Fibroblast of lung (primary cell): ENCODE data around the gene BTBD2. TPM values are rescaled to one million over a fixed set of nuclear protein-coding genes. Genes with fewer than 3 reads are reported as not detected.
A peak's percentile ranks its signal among the peaks of the same experiment; 100 is the strongest.

Experiments
- DNase-seq, 2 donors: peaks; one replicate each; pipeline versions ENCODE4 v3.0.0 to v3.0.0-alpha.2; 2010; ENCODE audit warnings: low read depth in 2 of 2
- H2AFZ ChIP-seq: 2 replicates; pipeline ENCODE4 v1.5.1; 2012; ENCODE audit warnings: low read length, control low read depth, inconsistent platforms
- H3K27ac ChIP-seq: 2 replicates; pipeline ENCODE4 v1.5.1; 2011; ENCODE audit warnings: low read length, control low read depth; ENCODE audit not compliant: insufficient read depth
- H3K27me3 ChIP-seq: 2 replicates; pipeline ENCODE4 v1.5.1; 2011; ENCODE audit warnings: mild to moderate bottlenecking, low read length; ENCODE audit not compliant: control insufficient read depth, insufficient read depth
- H3K36me3 ChIP-seq: 2 replicates; pipeline ENCODE4 v1.5.1; 2011; ENCODE audit warnings: low read length; ENCODE audit not compliant: control insufficient read depth, insufficient read depth
- H3K4me1 ChIP-seq: 2 replicates; pipeline ENCODE4 v1.5.1; 2011; ENCODE audit warnings: low read length; ENCODE audit not compliant: control insufficient read depth, insufficient read depth; ENCODE audit errors: extremely low read depth
- H3K4me2 ChIP-seq: 2 replicates; pipeline ENCODE4 v1.5.1; 2011; ENCODE audit warnings: low read length, control low read depth; ENCODE audit not compliant: insufficient read depth; ENCODE audit errors: extremely low read depth
- H3K4me3 ChIP-seq, 4 experiments: fragments of 200-600 bp in 1 of 4; sonication (generic) in 1 of 4; replicated peaks in 1 of 4; 2 replicates each; pipeline ENCODE4 v1.5.1; 2011 to 2016; ENCODE audit warnings: low read length in 4 of 4, low read depth in 3 of 4, mild to moderate bottlenecking in 3 of 4, control low read depth in 2 of 4, inconsistent platforms in 1 of 4, mixed read lengths in 1 of 4; ENCODE audit not compliant: insufficient read depth in 1 of 4; ENCODE audit errors: control extremely low read depth in 1 of 4
- H3K79me2 ChIP-seq: 2 replicates; pipeline ENCODE4 v1.5.1; 2012; ENCODE audit warnings: mild to moderate bottlenecking, low read length, inconsistent platforms; ENCODE audit not compliant: control insufficient read depth, insufficient read depth
- H3K9ac ChIP-seq: 2 replicates; pipeline ENCODE4 v1.5.1; 2011; ENCODE audit warnings: mild to moderate bottlenecking, low read length, control low read depth; ENCODE audit not compliant: insufficient read depth
- H3K9me3 ChIP-seq: 2 replicates; pipeline ENCODE4 v1.5.1; 2012; ENCODE audit warnings: low read depth, low read length; ENCODE audit not compliant: control insufficient read depth, insufficient read depth
- H4K20me1 ChIP-seq: 2 replicates; pipeline ENCODE4 v1.5.1; 2011; ENCODE audit warnings: low read length; ENCODE audit not compliant: control insufficient read depth, insufficient read depth; ENCODE audit errors: extremely low read depth
- CTCF ChIP-seq, 2 donors: IDR thresholded peaks in 1 of 2; conservative IDR thresholded peaks in 1 of 2; 1 replicate in 1 of 2; 2 replicates in 1 of 2; pipeline ENCODE4 v1.5.1; 2011 to 2012; ENCODE audit warnings: low read length in 2 of 2, control low read depth in 1 of 2, inconsistent platforms in 1 of 2, low read depth in 1 of 2, mild to moderate bottlenecking in 1 of 2
- EZH2 ChIP-seq: IDR thresholded peaks from 2 replicates; pipeline ENCODE4 v1.5.1; 2012; ENCODE audit warnings: low read length, control low read depth, mild to moderate bottlenecking; ENCODE audit errors: missing control alignments
- polyA plus RNA-seq, 2 donors: library from polyadenylated mRNA; depleted of rRNA in 1 of 2; stranded (reverse) in 1 of 2; unstranded in 1 of 2; fragments of >200 nt; gene quantifications; 2 replicates each; pipeline ENCODE4 v1.2.1, GENCODE V29; 2011 to 2012; ENCODE audit warnings: missing spikeins in 1 of 2
- total RNA-seq: library from RNA; depleted of rRNA; stranded (reverse); fragments of >200 nt; gene quantifications from 2 replicates; pipeline ENCODE4 v1.2.1, GENCODE V29; 2014

The BTBD2 gene
- total and polyA plus RNA-seq, 2 donors (not counting 1 experiment from before 2014, with no cell fraction given), result 14.0 to 70.2 TPM

GRCh38 chr19:2042485-2043250, 27.2 kb upstream of the BTBD2 start:
- Histone ChIP-seq H3K27me3 (no peaks in the 10 kb centered on the region), H3K4me2 (peak overlapping the region; percentile 54), H4K20me1 (no peaks in the 10 kb centered on the region), H3K27ac (peak overlapping the region; percentile 72), H3K79me2 (peaks cover 6% of the 10 kb centered on the region), H3K9me3 (no peaks in the 10 kb centered on the region), H3K9ac (peak overlapping the region; percentile 51), H3K36me3 (peaks cover 38% of the 10 kb centered on the region), H2AFZ (no peak overlapping the region), H3K4me3 (peak overlapping the region in 2 of 4 experiments; percentile 1 to 40), H3K4me1 (peaks cover 14% of the 10 kb centered on the region)
- no peak for DNase-seq
- TF ChIP-seq CTCF (conservative IDR thresholded peaks at IDR 0.05 in 1 of 2, IDR thresholded peaks at IDR 0.05 in 1 of 2; ENCODE audit: low read depth in 1 of 2, low read length in 2 of 2), result no peak
- TF ChIP-seq EZH2, result no peak

GRCh38 chr19:2041683-2042484, 26.4 kb upstream of the BTBD2 start:
- Histone ChIP-seq H3K4me2 (peak overlapping the region; percentile 54), H3K4me1 (peaks cover 9% of the 10 kb centered on the region), H3K36me3 (peaks cover 38% of the 10 kb centered on the region), H2AFZ (no peak overlapping the region), H4K20me1 (no peaks in the 10 kb centered on the region), H3K27me3 (no peaks in the 10 kb centered on the region), H3K27ac (peak overlapping the region; percentile 72), H3K9ac (peak overlapping the region; percentile 51), H3K79me2 (no peaks in the 10 kb centered on the region), H3K9me3 (no peaks in the 10 kb centered on the region), H3K4me3 (peak overlapping the region in 2 of 4 experiments; percentile 1 to 40)
- TF ChIP-seq EZH2 (no peak), CTCF (conservative IDR thresholded peaks at IDR 0.05 in 1 of 2, IDR thresholded peaks at IDR 0.05 in 1 of 2; ENCODE audit: low read depth in 1 of 2, low read length in 2 of 2) (no peak)
- peak; percentile 89 to 93 for DNase-seq

- no peak overlapping the region for H3K9ac ChIP-seq
- no peaks in the 10 kb centered on the region for H3K27me3 ChIP-seq
- no peak overlapping the region for H2AFZ ChIP-seq
- no peaks in the 10 kb centered on the region for H3K9me3 ChIP-seq
- no peaks in the 10 kb centered on the region for H4K20me1 ChIP-seq
- no peak for DNase-seq
- H3K27ac ChIP-seq, result no peak overlapping the region
- peaks cover 9% of the 10 kb centered on the region for H3K4me1 ChIP-seq
- peaks cover 34% of the 10 kb centered on the region for H3K36me3 ChIP-seq
- no peak overlapping the region for H3K4me3 ChIP-seq
- no peak overlapping the region for H3K4me2 ChIP-seq
- no peak for TF ChIP-seq EZH2
- no peak for TF ChIP-seq CTCF (conservative IDR thresholded peaks at IDR 0.05 in 1 of 2, IDR thresholded peaks at IDR 0.05 in 1 of 2; ENCODE audit: low read depth in 1 of 2, low read length in 2 of 2)
- H3K79me2 ChIP-seq, result no peaks in the 10 kb centered on the region
Observed at GRCh38 chr19:2041433-2041682, 25.8 kb upstream of the BTBD2 start.
